ENCODE data around the gene MAPK1.

GRCh38 chr22:21837248-21837979 lies 30.0 kb downstream of the MAPK1 start:
- no peak for TF ChIP-seq POLR2A (IDR thresholded peaks at IDR 0.05; ENCODE audit: low read depth, low read length)
- TF ChIP-seq POLR2AphosphoS5 (IDR thresholded peaks at IDR 0.05; ENCODE audit: low read depth, low read length): no peak
- no peak for TF ChIP-seq TAF1 (IDR thresholded peaks at IDR 0.05; ENCODE audit: borderline replicate concordance, low read depth, low read length)

Measured in GM12892 (cell line).